ENCODE results near the gene PCGF1. TPM values are rescaled to one million over a fixed set of nuclear protein-coding genes. Genes with fewer than 3 reads are reported as not detected.

PCGF1 gene
- total and polyA plus RNA-seq, 9 of the 15 experiments (the other 6 are each of a cell fraction or from before 2014, with no cell fraction given): 20.3 to 45.7 (median 29.3) TPM

GRCh38 chr2:74553892-74554819 is 46.7 kb upstream of the PCGF1 start, which contains the start of the genes DOK1 and LOXL3 (continued):
- TF ChIP-seq TAF15 (IDR thresholded peaks at IDR 0.05; ENCODE audit: low read depth, low read length): no peak
- no peak for TF ChIP-seq BCL6 (CRISPR knock-in tag; IDR thresholded peaks at IDR 0.05)
- peak; percentile 99 for TF ChIP-seq ZBTB12 (CRISPR knock-in tag; IDR thresholded peaks at IDR 0.05)
- TF ChIP-seq THRA (IDR thresholded peaks at IDR 0.05): no peak
- no peak for TF ChIP-seq RUNX1 (IDR thresholded peaks at IDR 0.05; ENCODE audit: low read depth)
- TF ChIP-seq BDP1 (IDR thresholded peaks at IDR 0.05; ENCODE audit: insufficient read depth, insufficient read length): no peak
- TF ChIP-seq ARID1B (IDR thresholded peaks at IDR 0.05): 0 out of 2 replicates have a peak, but pooled peaks have one; percentile 12
- TF ChIP-seq POLR2AphosphoS2 (IDR thresholded peaks at IDR 0.05; ENCODE audit: low read length): no peak
- TF ChIP-seq ZKSCAN3 (CRISPR knock-in tag; IDR thresholded peaks at IDR 0.05): no peak
- no peak for TF ChIP-seq RBM39 (optimal IDR thresholded peaks at IDR 0.05; ENCODE audit: low read depth, low read length)
- no peak for TF ChIP-seq E2F4 (CRISPR knock-in tag; IDR thresholded peaks at IDR 0.05; ENCODE audit: low read depth)
- peak; percentile 99 for TF ChIP-seq TARDBP (IDR thresholded peaks at IDR 0.05)
- peak; percentile 83 for TF ChIP-seq HMGN3 (IDR thresholded peaks at IDR 0.05; ENCODE audit: borderline replicate concordance, extremely low read depth, insufficient read length, low read depth, low read length)
- TF ChIP-seq YY1 (IDR thresholded peaks at IDR 0.05; ENCODE audit: borderline replicate concordance in 1 of 3, control insufficient read depth in 1 of 3, extremely low read depth in 1 of 3, insufficient read depth in 3 of 3, insufficient read length in 1 of 3, insufficient replicate concordance in 2 of 3, low read depth in 1 of 3, low read length in 2 of 3): peak; percentile 22 to 77 (median 67)
- no peak for TF ChIP-seq SMAD3 (CRISPR knock-in tag; conservative IDR thresholded peaks at IDR 0.05)
- TF ChIP-seq POLR2A (conservative IDR thresholded peaks at IDR 0.05): no peak; the same call in 1 of the 2 replicates
- no peak for TF ChIP-seq ZNF644 (tag; IDR thresholded peaks at IDR 0.05; ENCODE audit: low read depth)
- TF ChIP-seq PURB (CRISPR knock-in tag; IDR thresholded peaks at IDR 0.05; ENCODE audit: low read depth): no peak
- no peak for TF ChIP-seq ZNF592 (IDR thresholded peaks at IDR 0.05)
- peak; percentile 88 for TF ChIP-seq ELF1 (tag; IDR thresholded peaks at IDR 0.05)

Measured in K562 (cell line).